ENCODE results near the gene OR10H2.

The OR10H2 gene

DNA sequence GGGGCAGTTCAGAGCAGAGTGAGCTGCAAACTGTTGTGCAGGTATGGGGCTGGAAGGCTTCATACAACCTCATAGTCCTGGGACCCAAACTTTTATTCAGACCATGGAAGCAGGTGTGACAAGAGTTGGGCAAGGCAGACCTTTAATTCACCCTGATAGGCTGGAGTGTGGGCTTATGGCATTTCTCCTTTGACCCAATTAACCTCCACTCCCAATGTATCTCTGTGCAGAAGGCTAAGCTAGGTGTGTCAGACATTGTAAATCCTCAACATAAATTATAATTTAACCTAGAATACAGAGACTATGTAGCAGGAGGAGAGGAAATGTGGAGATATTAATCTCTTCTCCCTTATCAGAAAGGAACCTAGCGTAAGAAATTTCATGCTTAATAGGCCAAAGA, 12.2 kb upstream of the OR10H2 start:
- H4K20me1 ChIP-seq (ENCODE audit: insufficient read depth, low read length, poor library complexity, severe bottlenecking), result no peaks in the 10 kb centered on the region
- H3K9ac ChIP-seq (ENCODE audit: low read depth, low read length, poor library complexity, severe bottlenecking), result no peak overlapping the region
- H3K4me3 ChIP-seq (ENCODE audit: low read length, poor library complexity, severe bottlenecking), result no peak overlapping the region
- TF ChIP-seq EZH2phosphoT487 (IDR thresholded peaks at IDR 0.05; ENCODE audit: borderline replicate concordance), result no peak
- TF ChIP-seq, protein P1, sequence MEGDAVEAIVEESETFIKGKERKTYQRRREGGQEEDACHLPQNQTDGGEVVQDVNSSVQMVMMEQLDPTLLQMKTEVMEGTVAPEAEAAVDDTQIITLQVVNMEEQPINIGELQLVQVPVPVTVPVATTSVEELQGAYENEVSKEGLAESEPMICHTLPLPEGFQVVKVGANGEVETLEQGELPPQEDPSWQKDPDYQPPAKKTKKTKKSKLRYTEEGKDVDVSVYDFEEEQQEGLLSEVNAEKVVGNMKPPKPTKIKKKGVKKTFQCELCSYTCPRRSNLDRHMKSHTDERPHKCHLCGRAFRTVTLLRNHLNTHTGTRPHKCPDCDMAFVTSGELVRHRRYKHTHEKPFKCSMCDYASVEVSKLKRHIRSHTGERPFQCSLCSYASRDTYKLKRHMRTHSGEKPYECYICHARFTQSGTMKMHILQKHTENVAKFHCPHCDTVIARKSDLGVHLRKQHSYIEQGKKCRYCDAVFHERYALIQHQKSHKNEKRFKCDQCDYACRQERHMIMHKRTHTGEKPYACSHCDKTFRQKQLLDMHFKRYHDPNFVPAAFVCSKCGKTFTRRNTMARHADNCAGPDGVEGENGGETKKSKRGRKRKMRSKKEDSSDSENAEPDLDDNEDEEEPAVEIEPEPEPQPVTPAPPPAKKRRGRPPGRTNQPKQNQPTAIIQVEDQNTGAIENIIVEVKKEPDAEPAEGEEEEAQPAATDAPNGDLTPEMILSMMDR (conservative IDR thresholded peaks at IDR 0.05; ENCODE audit: low read length), result no peak
- no peak overlapping the region for H2AFZ ChIP-seq (ENCODE audit: low read length)
- H3K36me3 ChIP-seq (ENCODE audit: insufficient read depth, low read length), result no peaks in the 10 kb centered on the region
- H3K9me3 ChIP-seq (ENCODE audit: insufficient read depth, low read depth, low read length), result no peaks in the 10 kb centered on the region
- H3K4me1 ChIP-seq (ENCODE audit: insufficient read depth, low read length, poor library complexity, severe bottlenecking), result no peaks in the 10 kb centered on the region
- H3K27me3 ChIP-seq (ENCODE audit: insufficient read depth, low read length, poor library complexity, severe bottlenecking), result no peaks in the 10 kb centered on the region
- H3K4me2 ChIP-seq (ENCODE audit: low read depth, low read length, poor library complexity, severe bottlenecking), result no peak overlapping the region
- H3K9me2 ChIP-seq (replicated peaks; ENCODE audit: low read depth, low read length), result no peaks in the 10 kb centered on the region
- H3F3A ChIP-seq (ENCODE audit: low read depth), result no peaks in the 10 kb centered on the region
- H3K79me2 ChIP-seq (ENCODE audit: insufficient read depth, low read length), result no peaks in the 10 kb centered on the region

DNA sequence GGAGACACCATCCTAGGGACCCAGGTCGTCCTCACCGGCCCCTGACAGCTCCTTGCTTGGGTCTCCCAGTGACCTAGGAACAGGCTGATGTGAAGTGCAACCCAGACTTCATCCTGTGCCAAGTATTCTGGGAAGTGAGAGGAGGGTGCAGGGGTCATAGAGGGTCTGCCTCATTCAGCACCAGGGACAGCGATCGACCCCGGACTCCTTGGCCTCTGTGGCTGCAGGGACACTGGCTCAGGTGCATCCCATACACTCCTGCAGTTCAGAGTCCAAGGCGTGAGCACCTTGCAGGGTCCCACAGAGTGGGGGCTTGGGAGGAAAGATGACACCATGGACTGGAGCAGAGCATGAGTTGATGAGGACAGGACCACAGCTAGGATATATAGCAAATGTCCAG, 10.0 kb upstream of the OR10H2 start:
- Histone ChIP-seq H3K79me2 (ENCODE audit: insufficient read depth, low read length) (no peaks in the 10 kb centered on the region), H3K9ac (ENCODE audit: low read depth, low read length, poor library complexity, severe bottlenecking) (no peak overlapping the region), H2AFZ (ENCODE audit: low read length) (no peak overlapping the region), H3K4me1 (ENCODE audit: insufficient read depth, low read length, poor library complexity, severe bottlenecking) (no peaks in the 10 kb centered on the region), H3K4me3 (ENCODE audit: low read length, poor library complexity, severe bottlenecking) (no peak overlapping the region), H3K36me3 (ENCODE audit: insufficient read depth, low read length) (no peaks in the 10 kb centered on the region), H3F3A (ENCODE audit: low read depth) (no peaks in the 10 kb centered on the region), H4K20me1 (ENCODE audit: insufficient read depth, low read length, poor library complexity, severe bottlenecking) (no peaks in the 10 kb centered on the region), H3K4me2 (ENCODE audit: low read depth, low read length, poor library complexity, severe bottlenecking) (no peak overlapping the region), H3K9me2 (replicated peaks; ENCODE audit: low read depth, low read length) (no peaks in the 10 kb centered on the region), H3K9me3 (ENCODE audit: insufficient read depth, low read depth, low read length) (no peaks in the 10 kb centered on the region), H3K27me3 (ENCODE audit: insufficient read depth, low read length, poor library complexity, severe bottlenecking) (no peaks in the 10 kb centered on the region)
- TF ChIP-seq, protein P1 (conservative IDR thresholded peaks at IDR 0.05; ENCODE audit: low read length), result no peak
- TF ChIP-seq EZH2phosphoT487 (IDR thresholded peaks at IDR 0.05; ENCODE audit: borderline replicate concordance), result no peak

DNA sequence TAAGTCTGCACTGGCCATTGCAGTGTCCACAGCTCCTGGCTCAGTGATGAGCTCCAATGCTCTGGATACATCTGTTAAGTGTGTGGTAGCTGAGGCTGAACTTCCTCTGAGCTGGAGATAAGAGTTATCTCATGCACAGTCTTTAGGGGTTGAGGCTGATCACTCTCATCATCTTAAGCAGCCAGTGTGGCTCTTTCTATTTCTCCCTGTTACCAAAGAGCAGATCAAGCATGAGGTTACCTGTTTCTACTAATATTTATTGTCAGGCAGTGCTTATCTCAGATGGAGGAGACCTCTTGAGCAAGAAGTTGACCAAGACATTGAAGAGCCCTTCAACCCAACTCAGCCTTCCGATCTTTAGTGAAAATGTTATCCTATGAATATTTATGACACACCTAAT, 6.6 kb upstream of the OR10H2 start:
- TF ChIP-seq EZH2phosphoT487 (IDR thresholded peaks at IDR 0.05; ENCODE audit: borderline replicate concordance), result no peak
- TF ChIP-seq, protein P1 (conservative IDR thresholded peaks at IDR 0.05; ENCODE audit: low read length), result no peak
- no peaks in the 10 kb centered on the region for H3K36me3 ChIP-seq (ENCODE audit: insufficient read depth, low read length)
- no peaks in the 10 kb centered on the region for H3K27me3 ChIP-seq (ENCODE audit: insufficient read depth, low read length, poor library complexity, severe bottlenecking)
- H3K79me2 ChIP-seq (ENCODE audit: insufficient read depth, low read length), result no peaks in the 10 kb centered on the region
- H3K4me2 ChIP-seq (ENCODE audit: low read depth, low read length, poor library complexity, severe bottlenecking), result no peak overlapping the region
- no peaks in the 10 kb centered on the region for H3F3A ChIP-seq (ENCODE audit: low read depth)
- H3K9me3 ChIP-seq (ENCODE audit: insufficient read depth, low read depth, low read length), result no peaks in the 10 kb centered on the region
- no peaks in the 10 kb centered on the region for H3K9me2 ChIP-seq (replicated peaks; ENCODE audit: low read depth, low read length)
- H3K4me3 ChIP-seq (ENCODE audit: low read length, poor library complexity, severe bottlenecking), result no peak overlapping the region
- no peaks in the 10 kb centered on the region for H4K20me1 ChIP-seq (ENCODE audit: insufficient read depth, low read length, poor library complexity, severe bottlenecking)
- no peak overlapping the region for H2AFZ ChIP-seq (ENCODE audit: low read length)
- H3K9ac ChIP-seq (ENCODE audit: low read depth, low read length, poor library complexity, severe bottlenecking), result no peak overlapping the region
- no peaks in the 10 kb centered on the region for H3K4me1 ChIP-seq (ENCODE audit: insufficient read depth, low read length, poor library complexity, severe bottlenecking)

Measured in Loucy (cell line).